Endothelial cell of umbilical vein (primary cell): Measurements from ENCODE around the gene DLGAP1.

Source experiments
- EZH2 ChIP-seq: IDR thresholded peaks from 2 replicates; pipeline ENCODE4 v1.6.1; 2012; ENCODE audit warnings: borderline replicate concordance, low read depth, mild to moderate bottlenecking, moderate library complexity, low read length, inconsistent platforms; ENCODE audit not compliant: severe bottlenecking
- TF ChIP-seq, protein P1 (sequence below), 2 donors: IDR thresholded peaks; 1 replicate in 1 of 2; 2 replicates in 1 of 2; pipeline ENCODE4 v1.5.1; 2011; ENCODE audit warnings: low read length in 2 of 2, mild to moderate bottlenecking in 2 of 2, moderate library complexity in 2 of 2, control low read depth in 1 of 2, inconsistent platforms in 1 of 2, low read depth in 1 of 2; ENCODE audit not compliant: insufficient read depth in 1 of 2; ENCODE audit errors: extremely low read depth in 1 of 2

DNA sequence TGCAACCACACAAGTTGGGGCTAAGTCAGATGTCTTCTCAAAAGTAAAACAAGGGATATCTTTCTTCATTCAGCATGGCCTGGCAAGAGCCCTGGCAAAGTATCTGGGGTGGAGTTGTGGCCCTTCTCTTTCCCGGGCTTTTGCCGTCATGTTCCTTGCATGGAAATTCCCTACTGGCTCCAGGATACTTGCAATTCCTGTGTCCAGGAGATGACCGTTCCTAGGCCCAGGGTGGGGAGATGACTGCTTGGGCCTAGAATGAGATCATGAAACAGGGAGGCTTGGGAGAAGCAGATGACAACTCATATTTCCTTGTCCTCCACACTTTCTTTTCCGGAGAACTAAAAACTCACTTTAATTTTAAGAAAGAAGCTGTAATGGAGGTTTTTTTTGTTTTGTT lies 944.2 kb downstream of the DLGAP1 start:
- TF ChIP-seq EZH2 = no peak
- TF ChIP-seq, protein P1, sequence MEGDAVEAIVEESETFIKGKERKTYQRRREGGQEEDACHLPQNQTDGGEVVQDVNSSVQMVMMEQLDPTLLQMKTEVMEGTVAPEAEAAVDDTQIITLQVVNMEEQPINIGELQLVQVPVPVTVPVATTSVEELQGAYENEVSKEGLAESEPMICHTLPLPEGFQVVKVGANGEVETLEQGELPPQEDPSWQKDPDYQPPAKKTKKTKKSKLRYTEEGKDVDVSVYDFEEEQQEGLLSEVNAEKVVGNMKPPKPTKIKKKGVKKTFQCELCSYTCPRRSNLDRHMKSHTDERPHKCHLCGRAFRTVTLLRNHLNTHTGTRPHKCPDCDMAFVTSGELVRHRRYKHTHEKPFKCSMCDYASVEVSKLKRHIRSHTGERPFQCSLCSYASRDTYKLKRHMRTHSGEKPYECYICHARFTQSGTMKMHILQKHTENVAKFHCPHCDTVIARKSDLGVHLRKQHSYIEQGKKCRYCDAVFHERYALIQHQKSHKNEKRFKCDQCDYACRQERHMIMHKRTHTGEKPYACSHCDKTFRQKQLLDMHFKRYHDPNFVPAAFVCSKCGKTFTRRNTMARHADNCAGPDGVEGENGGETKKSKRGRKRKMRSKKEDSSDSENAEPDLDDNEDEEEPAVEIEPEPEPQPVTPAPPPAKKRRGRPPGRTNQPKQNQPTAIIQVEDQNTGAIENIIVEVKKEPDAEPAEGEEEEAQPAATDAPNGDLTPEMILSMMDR (IDR thresholded peaks at IDR 0.05; ENCODE audit: extremely low read depth in 1 of 2, insufficient read depth in 1 of 2, low read depth in 1 of 2, low read length in 2 of 2) = no peak
